CD4-positive, alpha-beta T cell treated with Interleukin-4 for 1 hour (primary cell): ENCODE results near the gene CEACAM1.
"Not testable (repeated sequence)": the region's sequence is repeated elsewhere in the genome, so short reads cannot be mapped to it uniquely, and the experiment has no call there.

Source experiments
- DNase-seq, 2 donors: peaks; one replicate each; pipeline ENCODE4 v3.0.0-alpha.2; 2020 to 2022

Gene CEACAM1

DNA sequence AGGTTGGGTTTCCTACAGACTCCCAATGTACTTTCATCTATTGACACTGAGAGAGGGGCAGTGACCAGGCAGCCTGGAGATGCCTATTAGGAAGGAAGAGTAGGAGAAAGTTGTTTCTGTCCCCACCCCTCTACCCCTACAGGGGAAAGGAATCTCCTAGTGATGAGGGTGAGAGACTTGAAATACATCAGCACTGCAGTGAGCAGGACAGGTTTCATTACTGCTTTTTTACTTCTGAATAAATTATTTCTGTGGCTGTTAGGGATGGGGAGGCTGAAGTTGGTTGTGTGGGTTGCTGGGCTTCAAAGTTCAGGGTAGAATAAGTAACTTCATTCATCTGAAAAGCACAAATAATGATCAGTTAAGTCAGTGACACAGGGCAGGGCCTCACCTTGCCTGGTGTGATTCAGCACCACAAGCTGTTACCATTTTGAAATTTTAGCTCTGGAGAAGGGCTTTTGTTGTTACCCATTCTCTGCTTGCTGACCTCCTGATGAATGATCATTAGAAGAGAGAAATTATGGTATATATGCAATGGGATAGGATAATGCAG lies 19.3 kb downstream of the CEACAM1 start:
- DNase-seq, result no peak

DNA sequence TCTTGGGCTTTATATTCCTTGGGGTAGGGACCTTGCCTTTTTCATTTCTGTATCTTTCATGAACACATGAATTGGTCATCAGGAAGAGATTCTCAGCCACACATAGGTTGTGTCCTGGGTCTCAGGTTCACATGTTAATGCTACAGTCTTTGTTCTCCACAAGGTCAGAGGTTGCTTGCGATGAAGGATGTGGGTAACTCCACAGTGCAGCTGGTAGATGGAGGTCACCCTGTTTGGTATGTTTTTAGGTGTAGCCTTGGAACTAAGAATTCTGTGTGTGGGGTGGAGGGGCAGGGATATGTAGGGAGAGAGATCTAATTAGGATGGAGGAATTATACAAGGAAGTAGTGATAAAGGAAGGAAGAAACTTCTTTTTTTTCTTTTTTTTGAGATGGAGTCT lies 23.2 kb downstream of the CEACAM1 start:
- no peak for DNase-seq

DNA sequence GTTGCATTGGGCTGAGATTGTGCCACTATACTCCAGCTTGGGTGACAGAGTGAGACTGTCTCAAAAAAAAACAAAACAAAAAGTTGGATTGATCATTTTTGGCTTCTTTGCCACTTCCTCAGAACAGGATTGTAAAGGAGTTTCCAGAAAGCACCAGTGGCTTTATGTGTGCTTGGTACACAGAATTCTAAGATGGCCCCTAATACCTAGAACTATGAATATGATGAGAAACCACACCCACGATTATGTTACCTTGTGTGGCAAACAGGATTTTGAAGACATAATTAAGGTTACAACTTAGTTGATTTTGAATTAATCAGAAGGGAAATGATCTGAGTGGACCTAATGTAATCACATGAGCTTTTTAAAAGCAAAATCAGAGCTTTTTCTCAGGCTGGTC lies 26.5 kb downstream of the CEACAM1 start:
- DNase-seq, result no peak

- not testable (repeated sequence) for DNase-seq
Observed at GRCh38 chr19:42501243-42501642, 27.0 kb downstream of the CEACAM1 start.

DNA sequence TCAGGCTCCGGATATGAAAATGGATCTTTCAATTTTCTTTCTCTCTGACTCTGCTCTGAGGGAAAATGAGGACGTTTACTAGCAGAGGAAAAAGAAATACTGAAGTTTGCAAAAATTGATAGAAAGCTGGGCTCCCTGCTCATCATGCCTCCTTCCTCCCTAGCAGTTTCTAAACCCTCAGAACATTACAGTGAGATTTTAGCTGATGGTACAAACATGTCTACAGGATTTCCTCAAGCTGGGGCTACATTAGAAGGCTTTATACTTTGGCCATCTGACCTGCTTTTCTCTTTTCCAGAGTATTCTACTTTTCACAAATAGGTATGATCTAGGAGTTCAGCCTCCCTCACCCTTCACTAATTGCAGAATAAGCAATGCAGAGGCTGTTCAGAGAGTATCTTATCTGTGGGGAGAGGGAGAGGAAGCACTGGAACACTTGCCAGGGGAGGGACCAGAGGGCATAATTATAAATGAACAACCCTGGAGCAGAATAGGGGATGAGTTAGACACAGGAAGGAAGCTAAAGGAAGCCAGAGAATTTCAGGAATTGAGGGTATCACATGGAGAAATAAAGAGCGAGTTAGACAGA lies 30.0 kb downstream of the CEACAM1 start:
- no peak for DNase-seq

DNA sequence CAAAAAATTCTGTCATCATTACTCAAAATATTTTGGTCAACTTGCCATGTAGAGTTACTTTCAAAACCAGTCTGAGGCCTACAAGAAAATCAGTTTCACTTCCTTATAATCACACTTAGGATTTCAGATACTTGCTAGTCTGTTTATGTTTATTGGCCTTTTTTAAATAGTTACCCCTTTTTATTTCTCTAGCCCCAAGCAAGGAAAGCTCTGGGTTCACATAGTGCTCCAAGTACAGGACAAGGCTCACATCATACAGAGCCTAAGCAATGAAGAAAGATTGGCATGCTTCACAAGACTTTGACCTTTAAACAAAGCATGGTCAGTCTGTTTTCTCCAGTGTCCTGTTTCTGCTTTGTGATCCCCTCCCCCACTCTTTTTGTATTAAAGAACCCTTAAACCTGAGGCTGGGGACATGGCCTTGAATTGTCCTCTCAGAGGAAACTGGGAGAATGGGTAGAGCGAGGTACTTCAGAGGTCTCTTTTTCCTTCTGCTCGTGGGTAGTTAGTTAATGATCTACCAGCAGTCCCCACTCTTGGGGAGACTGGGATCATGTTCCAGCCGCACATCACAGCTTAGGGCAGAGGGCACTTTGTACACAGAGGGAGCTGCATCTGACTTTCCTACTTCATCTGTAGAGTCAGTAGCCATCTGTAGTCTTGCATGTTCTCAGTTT lies 30.7 kb downstream of the CEACAM1 start:
- no peak for DNase-seq

DNA sequence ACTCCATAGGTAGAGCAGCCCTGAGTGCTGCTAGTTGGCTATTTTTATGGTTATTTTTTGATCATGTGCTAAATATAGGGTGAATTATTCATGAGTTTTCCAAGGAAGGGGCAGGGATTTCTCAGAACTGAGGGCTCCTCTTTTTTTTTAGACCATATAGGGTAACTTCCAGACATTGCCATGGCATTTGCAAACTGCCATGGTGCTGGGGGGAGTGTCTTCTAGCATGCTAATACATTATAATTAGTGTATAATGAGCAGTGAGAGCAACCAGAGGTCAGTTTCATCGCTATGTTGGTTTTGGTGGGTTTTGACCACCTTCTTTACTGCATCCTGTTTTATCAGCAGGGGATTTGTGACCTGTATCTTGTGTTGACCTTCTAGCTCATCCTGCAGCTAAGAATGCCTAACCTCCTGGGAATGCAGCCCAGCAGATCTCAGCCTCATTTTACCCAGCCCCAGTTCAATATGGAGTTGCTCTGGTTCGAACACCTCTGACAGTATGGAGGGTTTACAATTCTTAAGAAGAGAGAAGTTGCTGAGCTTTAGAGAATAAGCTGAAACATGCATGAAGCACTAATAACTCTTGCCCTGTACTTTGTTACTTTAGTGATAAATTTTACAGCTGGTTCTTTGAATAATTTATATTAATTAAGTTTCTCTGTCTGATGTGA lies 31.7 kb downstream of the CEACAM1 start:
- DNase-seq, result no peak

GRCh38 chr19:42495663-42496062 lies 32.6 kb downstream of the CEACAM1 start:
- no peak for DNase-seq

DNA sequence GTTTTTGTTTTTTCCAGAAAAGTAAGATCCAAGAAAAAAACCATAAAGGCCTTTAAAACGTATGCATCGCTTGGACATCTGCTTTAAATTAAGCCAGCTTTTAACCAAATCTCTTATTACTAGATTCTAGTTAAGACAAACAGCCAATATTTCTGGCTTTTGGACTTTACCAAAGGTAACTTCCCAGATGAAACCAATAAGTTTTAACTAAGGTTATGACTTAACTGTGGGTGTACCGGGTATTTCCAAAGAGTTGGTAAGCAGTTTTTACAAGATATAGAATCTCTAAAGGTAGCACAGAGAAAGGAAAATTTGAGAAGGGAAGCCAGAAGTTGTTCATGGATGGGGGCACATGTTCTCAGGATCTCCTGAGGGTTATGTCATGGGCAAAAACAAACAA lies 34.0 kb downstream of the CEACAM1 start:
- DNase-seq, result no peak

DNA sequence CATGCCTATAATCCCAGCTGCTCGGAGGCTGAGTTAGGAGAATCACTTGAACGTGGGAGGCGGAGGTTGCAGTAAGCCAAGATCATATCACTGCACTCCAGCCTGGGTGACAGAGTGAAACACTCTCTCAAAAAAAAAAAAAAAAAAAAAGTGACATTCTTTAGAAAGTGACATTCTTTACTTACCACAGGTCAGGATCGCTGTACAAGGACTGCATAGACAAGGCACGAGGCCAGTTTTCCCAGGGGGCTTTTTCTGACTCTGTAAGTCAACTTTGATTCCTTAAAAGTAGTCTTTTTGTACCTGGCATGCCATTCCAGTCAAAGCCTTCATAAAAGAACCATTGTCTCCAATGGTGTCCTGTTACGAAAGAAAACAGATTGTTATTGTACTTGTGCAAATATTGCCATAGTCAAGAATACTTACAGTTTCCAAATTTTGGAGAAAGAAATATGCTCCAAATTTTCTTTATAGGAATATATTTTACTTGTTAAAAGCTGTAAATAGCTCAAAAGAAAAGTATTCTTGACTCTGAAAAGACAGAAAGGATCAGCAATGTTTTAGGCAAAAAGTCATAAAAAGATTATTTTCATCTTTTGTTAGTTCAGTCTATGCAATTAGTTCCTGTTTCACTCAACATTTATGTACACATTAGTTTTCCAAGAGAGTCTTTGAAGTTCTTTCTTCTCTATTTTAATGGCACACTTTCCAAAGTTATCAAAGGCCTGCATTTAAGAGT lies 39.3 kb downstream of the CEACAM1 start:
- DNase-seq, result no peak

- DNase-seq, result no peak
Observed at GRCh38 chr19:42487798-42488178, 40.5 kb downstream of the CEACAM1 start.

DNA sequence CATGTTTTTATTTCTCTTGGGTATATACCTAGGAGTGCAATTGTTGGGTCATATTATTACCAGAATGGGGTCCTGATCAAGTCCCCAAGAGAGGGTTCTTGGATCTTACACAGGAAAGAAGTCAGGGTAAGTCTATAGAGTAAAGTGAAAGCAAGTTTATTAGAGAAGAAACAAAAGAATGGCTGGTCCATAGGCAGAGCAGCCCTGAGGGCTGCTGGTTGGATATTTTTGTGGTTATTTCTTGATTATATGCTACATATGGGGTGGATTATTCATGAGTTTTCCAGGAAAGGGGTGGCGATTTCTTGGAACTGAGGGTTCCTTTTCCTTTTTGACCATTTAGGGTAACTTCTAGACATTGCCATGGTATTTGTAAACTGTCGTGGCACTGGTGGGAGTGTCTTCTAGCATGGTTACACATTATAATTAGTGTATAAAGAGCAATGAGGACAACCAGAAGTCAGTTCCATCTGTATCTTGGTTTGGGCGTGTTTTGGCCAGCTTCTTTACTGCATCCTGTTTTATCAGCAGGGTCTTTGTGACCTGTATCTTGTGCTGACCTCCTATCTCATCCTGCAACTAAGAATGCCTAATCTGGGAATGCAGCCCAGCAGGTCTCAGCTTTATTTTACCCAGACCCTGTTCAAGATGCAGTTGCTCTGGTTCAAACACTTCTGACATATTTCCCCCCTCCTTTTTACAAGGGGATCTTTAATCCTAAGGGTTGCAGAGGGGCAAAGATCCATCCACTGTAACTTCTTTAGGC lies 41.1 kb downstream of the CEACAM1 start:
- no peak for DNase-seq

- DNase-seq, result not testable (repeated sequence)
Observed at GRCh38 chr19:42485036-42485435, 43.2 kb downstream of the CEACAM1 start.

GRCh38 chr19:42480335-42481095 lies 47.8 kb downstream of the CEACAM1 start:
- DNase-seq, result peak; percentile 11 to 12

GRCh38 chr19:42479736-42480135 lies 48.5 kb downstream of the CEACAM1 start:
- no peak for DNase-seq

DNA sequence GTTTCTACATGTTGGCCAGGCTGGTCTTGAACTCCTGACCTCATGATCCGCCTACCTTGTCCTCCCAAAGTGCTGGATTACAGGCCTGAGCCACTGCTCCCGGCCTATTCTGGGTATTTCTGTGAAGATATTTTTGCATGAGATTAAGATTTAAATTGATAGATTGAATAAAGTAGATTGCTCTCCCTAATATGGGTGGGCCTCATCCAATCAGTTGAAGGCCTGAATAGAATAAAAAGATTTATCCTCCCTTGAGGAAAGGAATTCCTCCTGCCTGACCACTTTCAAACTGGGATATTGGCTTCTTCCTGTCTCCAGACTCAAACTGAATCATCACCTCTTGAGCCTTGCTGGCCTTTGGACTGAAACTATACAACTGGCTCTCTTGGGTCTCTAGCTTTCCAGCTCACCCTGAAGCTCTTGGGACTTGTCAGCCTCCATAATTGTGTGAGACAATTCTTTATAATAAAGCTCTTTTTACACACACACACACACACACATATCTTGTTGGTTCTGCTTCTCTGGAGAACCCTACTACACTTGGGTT lies 49.4 kb downstream of the CEACAM1 start:
- no peak for DNase-seq

DNA sequence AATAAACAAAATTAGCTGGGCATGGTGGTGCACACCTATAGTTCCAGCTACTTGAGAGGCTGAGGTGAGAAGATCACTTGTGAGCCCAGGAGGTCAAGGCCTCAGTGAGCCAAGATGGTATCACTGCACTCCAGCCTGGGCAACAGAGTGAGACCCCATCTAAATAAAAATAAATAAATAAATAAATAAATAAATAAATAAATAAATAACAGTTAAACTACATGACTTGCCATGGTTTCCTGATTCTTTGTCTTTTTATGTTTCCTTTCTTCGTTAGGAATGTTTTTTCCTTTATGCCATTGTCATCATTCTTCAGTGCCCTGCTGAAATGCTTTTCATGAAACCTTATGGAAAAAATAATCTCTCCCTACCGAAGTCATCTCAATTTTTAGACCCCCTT lies 50.3 kb downstream of the CEACAM1 start:
- no peak for DNase-seq

DNA sequence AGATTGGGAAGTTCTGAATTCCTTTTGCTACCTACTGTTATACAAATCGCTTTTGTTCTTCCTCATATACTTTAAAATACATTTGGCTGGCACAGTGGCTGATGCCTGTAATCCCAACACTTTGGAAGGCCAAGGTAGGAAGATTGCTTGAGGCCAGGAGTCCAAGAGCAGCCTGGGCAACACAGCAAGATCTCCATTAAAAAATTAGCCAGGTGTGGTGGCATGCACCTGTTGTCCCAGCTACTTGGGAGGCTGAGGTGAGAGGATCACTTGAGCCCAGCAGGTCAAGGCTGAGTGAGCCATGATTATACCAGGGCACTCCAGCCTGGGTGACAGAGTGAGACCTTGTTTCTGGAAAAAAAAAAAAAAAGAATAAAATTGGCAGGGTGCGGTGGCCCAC lies 51.2 kb downstream of the CEACAM1 start:
- DNase-seq, result no peak

- DNase-seq, result no peak
Observed at GRCh38 chr19:42475366-42475765, 52.9 kb downstream of the CEACAM1 start.

DNA sequence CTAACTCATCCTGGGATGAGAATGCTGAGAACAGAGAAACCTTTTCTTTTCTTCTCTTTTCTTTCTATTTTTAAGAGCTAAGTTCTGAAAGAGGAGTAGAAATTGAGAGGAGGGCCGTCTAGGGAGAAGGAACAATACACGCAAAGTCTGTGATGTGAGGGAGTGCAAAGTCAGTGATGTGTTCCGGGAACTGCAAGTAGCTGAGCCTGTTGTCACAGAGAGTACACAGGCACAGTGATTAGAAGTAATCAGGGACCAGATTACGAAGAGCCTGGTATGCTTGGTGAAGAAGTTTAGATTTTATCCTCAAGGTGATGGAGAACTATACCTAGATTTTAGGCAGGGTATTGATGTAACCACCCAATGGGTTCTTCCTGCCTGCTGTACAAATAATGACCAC lies 53.5 kb downstream of the CEACAM1 start:
- DNase-seq, result no peak

DNA sequence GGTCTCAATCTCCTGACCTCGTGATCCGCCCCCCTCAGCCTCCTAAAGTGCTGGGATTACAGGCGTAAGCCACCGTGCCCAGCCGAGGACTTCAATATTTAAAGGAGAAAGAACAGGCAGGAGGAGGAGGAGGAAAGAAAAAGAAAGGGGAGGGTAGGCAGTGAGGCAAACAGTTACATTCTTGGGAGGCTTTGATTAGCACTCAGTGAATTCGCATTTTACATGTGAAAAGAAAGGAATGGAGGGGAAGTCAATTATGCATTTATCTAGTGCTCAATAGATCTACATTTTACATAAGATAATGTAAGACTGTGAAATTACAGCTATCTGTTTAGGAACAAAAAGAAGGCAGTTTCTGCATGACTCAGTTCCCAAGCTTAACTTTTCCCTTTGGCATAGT lies 54.6 kb downstream of the CEACAM1 start:
- DNase-seq, result no peak
